Neutrophil (primary cell): Measurements from ENCODE around the gene PTPRQ.

Experiments used
- H3K27ac ChIP-seq: fragments of 200-600 bp; sonication (generic); 2 replicates; pipeline ENCODE4 v1.5.1; 2016; ENCODE audit warnings: mild to moderate bottlenecking, moderate library complexity
- H3K27me3 ChIP-seq: fragments of 200-600 bp; sonication (generic); 2 replicates; pipeline ENCODE4 v1.6.0; 2016; ENCODE audit warnings: mild to moderate bottlenecking
- H3K36me3 ChIP-seq: fragments of 200-600 bp; sonication (generic); 2 replicates; pipeline ENCODE4 v1.5.1; 2017
- H3K4me1 ChIP-seq, 2 experiments: fragments of 200-600 bp in 1 of 2; sonication (generic) in 1 of 2; 1 replicate in 1 of 2; 2 replicates in 1 of 2; pipeline versions ENCODE4 v1.5.1 to v1.6.1; 2013 to 2016; ENCODE audit warnings: low read depth in 1 of 2, low read length in 1 of 2, mild to moderate bottlenecking in 1 of 2, moderate library complexity in 1 of 2; ENCODE audit not compliant: control insufficient read depth in 1 of 2, insufficient read depth in 1 of 2
- H3K4me3 ChIP-seq, 2 experiments: fragments of 200-600 bp in 1 of 2; sonication (generic) in 1 of 2; 1 replicate in 1 of 2; 2 replicates in 1 of 2; pipeline ENCODE4 v1.5.1; 2013 to 2016; ENCODE audit warnings: low read depth in 1 of 2, low read length in 1 of 2, mild to moderate bottlenecking in 1 of 2, moderate library complexity in 1 of 2
- H3K9me3 ChIP-seq: fragments of 200-600 bp; sonication (generic); 2 replicates; pipeline ENCODE4 v1.5.1; 2016
- CTCF ChIP-seq: fragments of 200-600 bp; sonication (generic); IDR thresholded peaks from 2 replicates; pipeline ENCODE4 v1.5.1; 2016; ENCODE audit warnings: antibody characterized with exemption

PTPRQ gene

GRCh38 chr12:80582431-80582830, 138.4 kb downstream of the PTPRQ start:
- Histone ChIP-seq H3K27ac (no peak overlapping the region), H3K36me3 (no peaks in the 10 kb centered on the region), H3K4me1 (no peaks in the 10 kb centered on the region), H3K4me3 (no peak overlapping the region), H3K9me3 (no peaks in the 10 kb centered on the region), H3K27me3 (no peaks in the 10 kb centered on the region)
- no peak for TF ChIP-seq CTCF

GRCh38 chr12:80589077-80589476, 145.0 kb downstream of the PTPRQ start:
- no peak for TF ChIP-seq CTCF

GRCh38 chr12:80590085-80590484, 146.1 kb downstream of the PTPRQ start:
- H3K4me1 ChIP-seq = no peaks in the 10 kb centered on the region
- no peaks in the 10 kb centered on the region for H3K36me3 ChIP-seq
- H3K27me3 ChIP-seq = no peaks in the 10 kb centered on the region
- TF ChIP-seq CTCF = no peak
- H3K4me3 ChIP-seq = no peak overlapping the region
- no peak overlapping the region for H3K27ac ChIP-seq
- no peaks in the 10 kb centered on the region for H3K9me3 ChIP-seq

More at GRCh38 chr12:80589077-80589476, 145.0 kb downstream of the PTPRQ start:
- Histone ChIP-seq H3K9me3 (no peaks in the 10 kb centered on the region), H3K27me3 (no peaks in the 10 kb centered on the region), H3K4me1 (no peaks in the 10 kb centered on the region), H3K36me3 (no peaks in the 10 kb centered on the region), H3K27ac (no peak overlapping the region), H3K4me3 (no peak overlapping the region)

GRCh38 chr12:80593766-80594165, 149.7 kb downstream of the PTPRQ start:
- Histone ChIP-seq H3K9me3 (no peaks in the 10 kb centered on the region), H3K36me3 (no peaks in the 10 kb centered on the region), H3K27ac (no peak overlapping the region), H3K4me3 (no peak overlapping the region), H3K4me1 (no peaks in the 10 kb centered on the region), H3K27me3 (no peaks in the 10 kb centered on the region)
- TF ChIP-seq CTCF = no peak

GRCh38 chr12:80596509-80596908, 152.5 kb downstream of the PTPRQ start:
- Histone ChIP-seq H3K27ac (no peak overlapping the region), H3K4me3 (no peak overlapping the region), H3K9me3 (no peaks in the 10 kb centered on the region), H3K4me1 (no peaks in the 10 kb centered on the region), H3K36me3 (no peaks in the 10 kb centered on the region), H3K27me3 (no peaks in the 10 kb centered on the region)
- no peak for TF ChIP-seq CTCF
